Breast epithelium (tissue), 3 donors: Measurements from ENCODE around the gene CPXM2.

Experiments
- POLR2A ChIP-seq: fragments of 450-650 bp; IDR thresholded peaks from one replicate; pipeline ENCODE4 v1.6.1; 2016; ENCODE audit warnings: antibody characterized with exemption, mild to moderate bottlenecking, moderate library complexity
- POLR2AphosphoS5 ChIP-seq, 3 donors: sonication (generic); formaldehyde crosslinking; IDR thresholded peaks; one replicate each; pipeline ENCODE4 v1.6.1; 2017; ENCODE audit warnings: antibody characterized with exemption in 3 of 3
- TF ChIP-seq, protein P1 (sequence below), 3 donors: fragments of 450-650 bp; IDR thresholded peaks; one replicate each; pipeline ENCODE4 v1.5.1; 2016 to 2017; ENCODE audit warnings: antibody characterized with exemption in 3 of 3, mild to moderate bottlenecking in 3 of 3, moderate library complexity in 3 of 3

DNA sequence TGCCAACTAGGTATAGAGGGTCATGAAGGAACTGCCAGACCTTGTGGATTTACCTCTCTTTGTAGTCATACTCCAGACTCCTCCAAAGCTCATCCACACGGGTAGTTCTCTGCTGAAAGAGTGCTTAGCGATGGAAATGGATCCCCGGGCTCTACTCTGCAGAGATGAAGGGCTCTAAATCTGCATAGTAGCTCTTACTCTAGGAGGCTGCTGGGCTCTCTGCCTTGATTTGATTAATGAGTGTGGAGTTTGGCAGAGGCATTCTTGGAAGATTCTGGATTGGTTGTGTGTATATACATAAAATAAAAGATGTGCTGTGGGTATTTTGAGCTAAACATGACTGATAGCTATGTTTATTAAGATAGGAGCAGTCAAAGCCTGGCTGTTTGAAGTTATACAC is 21.3 kb upstream of the CPXM2 start:
- TF ChIP-seq, protein P1, sequence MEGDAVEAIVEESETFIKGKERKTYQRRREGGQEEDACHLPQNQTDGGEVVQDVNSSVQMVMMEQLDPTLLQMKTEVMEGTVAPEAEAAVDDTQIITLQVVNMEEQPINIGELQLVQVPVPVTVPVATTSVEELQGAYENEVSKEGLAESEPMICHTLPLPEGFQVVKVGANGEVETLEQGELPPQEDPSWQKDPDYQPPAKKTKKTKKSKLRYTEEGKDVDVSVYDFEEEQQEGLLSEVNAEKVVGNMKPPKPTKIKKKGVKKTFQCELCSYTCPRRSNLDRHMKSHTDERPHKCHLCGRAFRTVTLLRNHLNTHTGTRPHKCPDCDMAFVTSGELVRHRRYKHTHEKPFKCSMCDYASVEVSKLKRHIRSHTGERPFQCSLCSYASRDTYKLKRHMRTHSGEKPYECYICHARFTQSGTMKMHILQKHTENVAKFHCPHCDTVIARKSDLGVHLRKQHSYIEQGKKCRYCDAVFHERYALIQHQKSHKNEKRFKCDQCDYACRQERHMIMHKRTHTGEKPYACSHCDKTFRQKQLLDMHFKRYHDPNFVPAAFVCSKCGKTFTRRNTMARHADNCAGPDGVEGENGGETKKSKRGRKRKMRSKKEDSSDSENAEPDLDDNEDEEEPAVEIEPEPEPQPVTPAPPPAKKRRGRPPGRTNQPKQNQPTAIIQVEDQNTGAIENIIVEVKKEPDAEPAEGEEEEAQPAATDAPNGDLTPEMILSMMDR (IDR thresholded peaks at IDR 0.05): no peak
- TF ChIP-seq POLR2AphosphoS5 (IDR thresholded peaks at IDR 0.05) (no peak), POLR2A (no peak)
